ENCODE measurements around the gene TPI1.

Gene TPI1

DNA sequence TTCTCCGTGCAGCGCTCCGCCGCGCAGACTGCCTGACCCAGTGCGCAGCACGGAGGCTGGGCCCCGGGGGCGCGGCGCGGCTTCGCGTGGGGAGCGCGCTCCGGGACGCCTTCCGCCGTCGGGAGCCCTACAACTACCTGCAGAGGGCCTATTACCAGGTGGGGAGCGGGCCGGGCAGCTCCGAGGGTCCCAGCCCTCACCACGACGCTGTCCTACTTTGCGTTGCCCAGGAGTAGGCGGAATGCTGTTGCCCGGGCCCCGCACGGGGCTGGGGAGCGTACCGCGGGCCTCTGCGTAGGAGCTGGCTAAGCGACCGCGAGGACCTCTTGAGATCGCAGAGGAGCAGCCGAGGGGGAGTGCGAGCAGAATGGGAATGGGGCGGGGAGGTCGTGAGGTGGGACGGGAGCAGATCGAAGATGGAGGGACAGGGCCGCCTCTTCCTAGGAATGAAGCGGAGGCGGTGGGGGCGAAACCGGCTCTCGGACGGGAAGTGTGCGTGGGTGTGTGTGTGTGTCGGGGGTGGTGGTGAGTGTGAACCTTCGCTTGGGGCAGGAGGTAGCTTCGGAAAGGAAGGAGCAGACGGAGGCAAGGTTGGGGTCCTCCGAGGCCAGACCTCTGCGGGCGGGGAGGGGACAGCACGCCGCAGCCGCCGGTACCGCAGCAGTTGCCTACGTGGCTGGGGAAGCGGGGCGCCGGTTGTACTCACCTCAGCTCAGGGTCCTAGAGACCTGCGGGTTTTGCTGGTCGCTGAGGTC is 38.4 kb upstream of the TPI1 start:
- DNase-seq (ENCODE audit: low read depth) = peak; percentile 17

DNA sequence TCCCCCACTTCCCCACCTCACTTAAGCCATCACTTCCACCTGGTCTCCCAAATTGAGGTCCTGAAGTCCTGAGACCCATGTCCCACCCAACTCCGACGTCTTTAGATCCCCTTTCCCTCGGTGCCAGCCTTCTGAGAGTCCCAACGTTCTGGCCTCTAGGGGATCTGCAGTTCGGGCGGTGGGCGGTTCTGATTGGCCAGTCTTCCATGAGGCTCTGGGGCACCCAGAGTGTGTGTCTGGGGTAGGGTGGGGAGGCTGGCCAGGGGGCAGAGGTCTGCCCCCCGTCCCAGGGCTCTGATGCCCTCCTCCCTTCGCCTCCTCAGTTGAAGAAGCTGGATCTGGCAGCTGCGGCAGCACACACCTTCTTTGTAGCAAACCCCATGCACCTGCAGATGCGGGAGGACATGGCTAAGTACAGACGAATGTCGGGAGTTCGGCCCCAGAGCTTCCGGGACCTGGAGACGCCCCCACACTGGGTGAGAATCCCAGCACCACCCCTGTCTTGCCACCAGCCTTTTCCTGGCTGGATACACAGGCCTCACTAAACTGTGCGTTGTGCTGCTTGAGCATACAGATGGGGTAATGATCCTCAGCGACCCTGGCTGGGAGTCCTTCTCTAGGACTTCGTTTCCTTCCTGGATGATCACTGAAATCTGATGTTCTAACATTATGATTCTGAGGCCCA is 37.7 kb upstream of the TPI1 start:
- DNase-seq (ENCODE audit: low read depth) = no peak

DNA sequence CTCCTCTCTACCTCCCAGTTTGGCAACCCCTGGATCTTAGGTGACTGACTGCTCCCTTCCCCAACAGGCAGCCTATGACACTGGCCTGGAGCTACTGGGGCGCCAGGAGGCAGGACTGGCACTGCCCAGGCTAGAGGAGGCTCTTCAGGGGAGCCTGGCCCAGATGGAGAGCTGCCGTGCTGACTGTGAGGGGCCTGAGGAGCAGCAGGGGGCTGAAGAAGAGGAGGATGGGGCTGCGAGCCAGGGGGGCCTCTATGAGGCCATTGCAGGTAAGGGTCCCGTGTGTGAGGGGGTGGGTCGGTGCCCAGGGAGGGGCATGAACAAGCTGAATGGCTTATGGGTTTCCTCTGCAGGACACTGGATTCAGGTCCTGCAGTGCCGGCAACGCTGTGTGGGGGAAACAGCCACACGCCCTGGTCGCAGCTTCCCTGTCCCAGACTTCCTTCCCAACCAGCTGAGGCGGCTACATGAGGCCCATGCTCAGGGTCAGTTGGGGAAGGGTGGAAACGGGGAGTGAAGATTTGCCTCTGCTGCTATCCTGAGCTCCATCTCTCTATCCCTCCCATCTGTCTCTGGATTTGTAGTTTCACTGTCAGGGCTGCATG is 36.9 kb upstream of the TPI1 start:
- no peak for DNase-seq (ENCODE audit: low read depth)

DNA sequence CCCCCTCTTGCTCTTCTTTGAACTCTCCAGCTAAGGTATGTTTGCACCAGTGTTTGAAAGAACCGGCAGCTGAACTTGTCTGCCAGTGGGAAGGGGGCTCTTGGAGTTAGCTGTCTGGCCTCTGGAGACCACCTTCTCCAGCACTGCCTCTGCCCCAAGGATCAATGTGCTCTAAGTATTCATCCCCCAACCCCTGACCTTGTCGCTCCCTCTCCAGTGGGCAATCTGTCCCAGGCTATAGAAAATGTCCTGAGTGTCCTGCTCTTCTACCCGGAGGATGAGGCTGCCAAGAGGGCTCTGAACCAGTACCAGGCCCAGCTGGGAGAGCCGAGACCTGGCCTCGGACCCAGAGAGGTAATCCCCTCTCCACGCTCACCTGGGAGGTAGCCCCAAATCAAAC is 36.3 kb upstream of the TPI1 start:
- DNase-seq (ENCODE audit: low read depth) = no peak

DNA sequence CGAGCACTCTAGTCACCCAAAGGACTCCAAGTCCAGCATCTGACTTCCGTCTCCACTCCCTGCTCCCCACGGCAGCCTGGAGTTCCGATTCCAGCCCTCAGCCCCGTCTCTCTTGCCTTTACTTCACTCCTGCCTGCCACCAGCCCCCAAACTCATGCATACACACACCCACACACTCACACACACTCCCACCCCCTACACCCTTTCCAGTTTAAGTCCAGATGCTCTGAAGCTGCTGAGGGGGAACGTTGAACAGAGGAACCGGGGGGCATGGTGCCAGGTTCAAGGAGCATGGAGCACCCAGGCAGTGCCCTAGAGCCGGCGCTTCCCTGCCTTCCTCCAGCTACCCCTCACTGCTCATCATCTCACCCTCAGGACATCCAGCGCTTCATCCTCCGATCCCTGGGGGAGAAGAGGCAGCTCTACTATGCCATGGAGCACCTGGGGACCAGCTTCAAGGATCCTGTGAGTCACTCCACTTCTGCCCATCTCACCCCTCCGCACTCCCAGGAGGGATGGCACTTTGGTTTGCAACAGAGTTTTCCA is 35.8 kb upstream of the TPI1 start:
- DNase-seq (ENCODE audit: low read depth) = no peak

DNA sequence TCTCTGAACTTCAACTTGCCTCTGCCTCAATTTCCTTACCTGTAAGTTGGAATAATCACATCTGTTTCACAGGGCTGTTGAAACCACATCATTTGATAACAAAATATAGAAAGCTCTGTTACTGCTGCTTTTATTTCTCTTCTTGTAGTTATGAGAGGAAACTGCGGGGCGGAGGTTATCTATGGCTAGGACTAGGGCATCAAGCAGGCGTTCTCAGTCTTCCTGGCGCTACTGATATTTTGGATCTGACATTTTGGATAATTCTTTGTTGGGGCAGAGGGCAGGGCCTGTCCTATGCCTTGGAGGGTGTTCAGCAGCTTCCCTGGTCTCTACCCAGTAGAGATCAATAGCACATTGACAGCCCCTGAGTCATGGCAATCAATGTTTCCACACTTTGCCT is 35.2 kb upstream of the TPI1 start:
- DNase-seq (ENCODE audit: low read depth) = no peak

DNA sequence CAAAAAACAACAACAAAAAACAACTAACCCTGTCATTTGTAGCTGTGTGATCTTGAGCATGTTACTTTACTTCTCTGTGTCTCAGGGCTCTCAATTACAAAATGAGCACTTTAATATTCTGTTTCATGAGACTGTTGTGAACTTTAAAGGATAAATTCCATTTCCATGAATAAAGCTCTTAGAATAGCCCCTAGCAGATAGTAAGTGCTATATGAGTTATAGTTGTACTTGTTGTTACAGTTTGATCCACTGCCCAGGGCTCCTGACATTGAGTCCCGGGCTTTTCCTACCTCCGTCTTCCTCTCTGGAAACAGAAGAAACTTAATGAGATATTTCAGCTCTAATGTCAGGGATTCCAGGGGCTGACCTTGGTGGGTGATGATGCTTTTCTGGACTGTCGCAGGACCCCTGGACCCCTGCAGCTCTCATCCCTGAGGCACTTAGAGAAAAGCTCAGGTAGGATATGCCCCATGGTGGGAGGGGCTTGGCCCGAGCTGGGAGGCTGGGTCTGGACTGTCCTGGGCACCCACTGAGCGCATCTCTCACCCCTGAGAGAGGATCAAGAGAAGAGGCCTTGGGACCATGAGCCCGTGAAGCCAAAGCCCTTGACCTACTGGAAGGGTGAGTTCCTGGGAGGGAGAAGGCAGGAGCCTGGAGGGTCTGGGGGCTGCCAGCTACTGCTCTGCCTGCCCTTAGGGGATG is 34.0 kb upstream of the TPI1 start:
- no peak for DNase-seq (ENCODE audit: low read depth)

DNA sequence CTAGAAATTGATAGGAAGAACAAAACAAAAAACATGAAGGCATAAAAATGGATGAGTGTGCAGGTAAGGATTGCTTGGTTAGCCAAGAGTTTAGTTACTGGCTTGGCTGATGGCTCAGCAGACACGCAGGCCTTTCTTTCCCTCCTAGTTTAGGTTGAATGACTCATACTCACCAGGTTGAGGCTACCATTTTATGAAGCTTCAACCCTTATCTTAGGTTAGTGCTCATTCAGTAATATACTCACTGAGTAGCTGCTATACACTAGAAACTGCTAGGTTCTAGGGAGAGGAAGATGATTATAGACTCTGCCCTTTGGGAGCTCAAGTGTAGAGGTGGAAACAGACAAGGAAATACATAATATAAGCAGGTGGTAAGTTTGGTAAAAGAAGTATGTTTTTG is 33.1 kb upstream of the TPI1 start:
- DNase-seq (ENCODE audit: low read depth) = no peak

DNA sequence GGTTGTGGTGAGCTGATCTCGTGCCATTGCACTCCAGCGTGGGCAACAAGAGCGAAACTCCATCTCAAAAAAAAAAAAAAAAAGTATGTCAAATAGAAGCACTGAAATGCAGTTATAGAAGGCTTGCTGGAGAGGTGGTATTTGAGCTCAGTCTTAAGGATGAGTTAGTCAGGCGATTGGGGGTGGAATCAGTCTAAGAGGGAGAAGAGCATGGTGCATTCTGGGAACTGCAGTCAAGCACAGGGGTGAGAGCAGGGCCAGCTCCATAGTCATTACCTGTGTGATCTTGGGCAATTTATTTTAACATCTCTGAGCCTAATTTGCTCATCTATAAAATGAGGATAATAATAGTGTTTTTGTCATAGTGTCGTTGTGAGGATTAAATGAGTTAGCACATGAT is 32.5 kb upstream of the TPI1 start:
- no peak for DNase-seq (ENCODE audit: low read depth)

DNA sequence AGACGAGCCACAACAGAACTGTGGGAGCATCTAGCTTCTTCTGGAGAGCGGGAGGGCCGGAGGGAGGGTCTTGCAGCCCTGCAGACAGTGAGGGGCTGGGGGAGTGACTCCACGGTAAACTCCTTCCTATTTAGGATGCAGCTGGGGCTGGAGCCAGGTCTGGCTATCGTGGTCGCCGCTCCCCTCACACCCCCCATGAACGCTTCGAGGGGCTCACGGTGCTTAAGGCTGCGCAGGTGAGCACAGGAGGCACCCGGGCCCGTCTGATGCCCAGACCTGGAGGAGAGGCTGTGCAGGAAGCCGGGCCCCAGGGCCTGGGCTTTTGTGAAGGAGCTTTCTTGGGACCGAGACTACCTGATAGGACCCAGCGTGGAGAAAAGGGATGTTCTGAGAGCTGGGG is 30.5 kb upstream of the TPI1 start:
- DNase-seq (ENCODE audit: low read depth) = no peak

DNA sequence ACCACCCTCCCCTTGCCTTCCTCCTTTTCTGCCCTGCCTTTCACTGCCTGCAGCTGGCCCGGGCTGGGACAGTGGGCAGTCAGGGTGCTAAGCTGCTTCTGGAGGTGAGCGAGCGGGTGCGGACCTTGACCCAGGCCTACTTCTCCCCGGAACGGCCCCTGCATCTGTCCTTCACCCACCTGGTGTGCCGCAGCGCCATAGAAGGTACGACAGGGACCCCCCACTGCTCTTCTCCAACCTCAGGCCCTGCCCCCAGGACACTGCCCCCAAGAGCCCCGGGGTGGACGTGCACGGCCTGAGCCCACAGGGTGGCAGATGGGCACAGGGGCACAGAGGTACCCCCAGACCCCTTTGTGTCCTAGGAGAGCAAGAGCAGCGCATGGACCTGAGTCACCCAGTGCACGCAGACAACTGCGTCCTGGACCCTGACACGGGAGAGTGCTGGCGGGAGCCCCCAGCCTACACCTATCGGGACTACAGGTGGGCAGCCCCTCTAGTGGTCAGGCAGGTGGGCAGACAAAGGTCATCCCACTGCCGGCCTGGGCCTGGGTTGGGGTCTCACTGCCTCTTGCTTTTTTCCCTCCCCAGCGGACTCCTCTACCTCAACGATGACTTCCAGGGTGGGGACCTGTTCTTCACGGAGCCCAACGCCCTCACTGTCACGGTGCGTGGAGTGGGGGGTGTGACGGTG is 29.8 kb upstream of the TPI1 start:
- DNase-seq (ENCODE audit: low read depth) = no peak

DNA sequence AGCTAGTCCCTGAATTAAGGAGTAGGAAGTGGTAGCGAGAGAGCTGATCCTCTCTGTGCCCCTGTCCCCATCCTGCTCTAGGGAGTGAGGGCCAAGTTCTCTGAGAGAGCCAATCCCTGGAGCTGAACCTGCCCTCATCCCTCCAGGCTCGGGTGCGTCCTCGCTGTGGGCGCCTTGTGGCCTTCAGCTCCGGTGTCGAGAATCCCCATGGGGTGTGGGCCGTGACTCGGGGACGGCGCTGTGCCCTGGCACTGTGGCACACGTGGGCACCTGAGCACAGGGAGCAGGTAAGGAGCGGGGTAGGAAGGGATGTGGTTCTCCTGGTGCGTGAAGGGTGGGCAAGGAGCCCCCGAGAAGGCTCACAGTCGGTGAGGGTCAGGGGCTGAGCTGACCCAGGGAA is 28.5 kb upstream of the TPI1 start:
- DNase-seq (ENCODE audit: low read depth) = no peak

DNA sequence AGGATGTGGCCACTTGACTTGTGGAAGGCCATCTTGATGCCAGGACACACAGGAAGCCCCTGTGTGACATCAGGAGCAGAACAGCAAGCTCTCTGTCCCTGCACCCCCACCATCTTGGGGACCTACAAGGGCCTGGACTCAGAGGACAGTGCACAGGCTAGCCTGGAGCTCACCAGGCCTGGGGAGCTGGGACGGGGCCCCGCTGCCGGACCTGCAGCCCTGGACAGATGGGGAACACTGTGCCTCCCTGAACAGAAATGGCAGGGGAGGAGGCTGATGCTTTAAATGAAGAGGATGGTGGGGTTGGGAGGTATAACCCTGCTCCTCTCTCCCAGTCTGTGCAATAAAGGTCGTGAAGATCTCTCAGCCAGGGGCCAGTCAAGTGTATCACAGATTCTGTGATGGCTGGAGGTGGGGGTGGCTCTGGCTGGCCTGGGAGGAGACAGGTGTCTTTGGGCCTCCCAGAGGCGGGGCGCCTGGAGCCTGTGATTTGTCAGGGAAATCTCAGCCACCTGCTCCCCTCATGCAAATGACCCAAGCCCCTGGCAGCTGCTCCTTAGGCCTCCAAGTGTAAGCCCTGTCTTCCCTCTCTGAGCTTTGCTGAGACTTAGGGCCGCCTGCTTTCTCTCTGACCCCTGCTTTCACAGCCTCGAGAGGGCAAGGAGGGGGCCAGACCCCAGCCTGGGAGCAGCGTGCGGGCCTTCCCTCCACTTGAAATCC is 27.7 kb upstream of the TPI1 start:
- DNase-seq (ENCODE audit: low read depth) = no peak

DNA sequence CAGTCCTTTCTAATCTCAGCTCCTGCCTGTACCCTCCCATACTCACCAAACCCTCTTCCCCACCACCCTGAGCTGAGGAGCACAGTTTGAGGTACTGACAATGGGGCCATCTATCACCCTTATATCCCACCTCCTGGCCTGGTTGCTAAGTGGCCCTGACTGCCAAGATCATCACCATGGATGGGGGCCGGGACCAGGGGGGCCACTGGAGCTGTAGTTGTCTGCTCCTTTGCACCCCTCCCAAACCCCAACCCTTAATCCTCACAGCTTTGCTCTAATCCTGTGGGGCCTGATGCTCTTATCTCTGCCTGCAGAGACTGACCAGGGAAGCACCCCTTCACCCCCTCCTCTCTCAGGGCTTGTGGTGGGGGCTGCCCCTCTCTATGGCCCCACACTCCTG is 27.0 kb upstream of the TPI1 start:
- no peak for DNase-seq (ENCODE audit: low read depth)

DNA sequence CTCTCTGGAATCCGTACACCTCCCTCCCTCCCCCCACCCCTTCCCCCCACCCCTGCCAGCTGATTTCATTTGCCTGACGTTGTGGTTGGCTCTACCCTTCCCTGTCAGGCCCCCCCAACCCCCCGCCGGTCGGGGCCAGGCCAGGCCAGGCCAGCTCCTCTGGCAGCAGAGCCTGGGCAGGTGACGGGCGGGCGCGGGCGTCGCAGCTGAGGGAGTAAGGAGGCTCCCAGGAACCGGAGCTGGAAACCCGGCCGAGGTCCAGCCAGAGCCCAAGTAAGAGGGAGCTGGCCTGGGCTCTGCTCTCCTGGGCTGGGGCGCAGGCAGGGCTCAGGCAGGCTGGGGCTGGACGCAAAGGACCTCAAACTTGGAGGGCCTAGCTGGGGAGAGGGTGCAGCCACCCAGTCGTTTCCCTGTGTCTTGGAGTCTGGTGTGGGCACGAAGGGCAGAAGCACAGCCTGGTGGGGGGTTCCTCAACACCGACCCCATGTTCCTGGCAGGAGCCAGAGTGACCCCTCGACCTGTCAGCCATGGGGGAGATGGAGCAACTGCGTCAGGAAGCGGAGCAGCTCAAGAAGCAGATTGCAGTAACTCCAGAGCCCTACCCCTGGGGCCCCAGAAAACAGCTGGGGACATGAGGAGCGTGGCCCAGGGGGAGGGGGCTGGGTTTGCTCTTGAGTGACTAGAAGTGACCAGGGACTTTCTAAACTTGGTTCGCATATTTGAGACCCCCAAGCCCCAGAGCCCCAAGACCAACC is 26.4 kb upstream of the TPI1 start, which contains the start of gene GNB3:
TSS of gene GNB3 (plus strand) at position 165 of the 755 bp plus-strand sequence. CDS start at position 528, 363 bp downstream.
- no peak for DNase-seq (ENCODE audit: low read depth)

DNA sequence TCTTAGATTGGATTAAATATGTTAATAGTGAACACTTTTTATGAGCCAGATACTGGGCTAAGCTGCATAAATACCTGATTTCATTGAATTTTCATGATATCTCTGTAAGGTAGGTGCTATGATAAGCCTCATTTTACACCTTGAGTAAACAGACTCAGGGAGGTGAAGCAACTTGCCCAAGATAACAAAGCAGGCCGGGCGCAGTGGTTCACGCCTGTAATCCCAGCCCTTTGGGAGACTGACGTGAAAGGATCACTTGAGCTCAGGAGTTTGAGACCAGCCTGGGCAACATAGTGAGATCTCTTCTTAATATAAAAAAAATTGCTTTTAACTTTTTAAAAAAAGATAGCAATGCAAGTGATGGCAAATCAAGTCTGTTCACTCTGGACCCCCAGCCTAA is 25.3 kb upstream of the TPI1 start:
- no peak for DNase-seq (ENCODE audit: low read depth)

DNA sequence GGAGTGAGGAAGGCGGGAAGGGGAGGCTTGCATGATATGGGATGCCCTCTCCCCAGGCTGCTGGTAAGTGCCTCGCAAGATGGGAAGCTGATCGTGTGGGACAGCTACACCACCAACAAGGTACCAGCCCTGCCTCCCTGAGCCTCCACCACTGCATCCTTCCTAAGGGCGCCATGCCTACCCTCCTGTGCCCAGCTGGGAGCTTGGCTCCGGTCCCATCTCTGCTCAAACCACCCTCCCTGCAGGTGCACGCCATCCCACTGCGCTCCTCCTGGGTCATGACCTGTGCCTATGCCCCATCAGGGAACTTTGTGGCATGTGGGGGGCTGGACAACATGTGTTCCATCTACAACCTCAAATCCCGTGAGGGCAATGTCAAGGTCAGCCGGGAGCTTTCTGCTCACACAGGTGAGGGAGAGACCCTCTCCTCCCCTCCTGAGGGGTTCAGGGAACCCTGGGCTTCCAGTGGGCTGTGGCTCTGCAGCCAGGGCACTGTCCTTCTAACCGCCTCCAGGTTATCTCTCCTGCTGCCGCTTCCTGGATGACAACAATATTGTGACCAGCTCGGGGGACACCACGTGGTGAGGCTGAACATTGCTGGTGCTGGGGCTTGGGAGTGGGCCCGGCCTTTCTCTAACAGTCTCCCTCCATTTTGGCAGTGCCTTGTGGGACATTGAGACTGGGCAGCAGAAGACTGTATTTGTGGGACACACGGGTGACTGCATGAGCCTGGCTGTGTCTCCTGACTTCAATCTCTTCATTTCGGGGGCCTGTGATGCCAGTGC is 24.0 kb upstream of the TPI1 start:
- DNase-seq (ENCODE audit: low read depth) = no peak

DNA sequence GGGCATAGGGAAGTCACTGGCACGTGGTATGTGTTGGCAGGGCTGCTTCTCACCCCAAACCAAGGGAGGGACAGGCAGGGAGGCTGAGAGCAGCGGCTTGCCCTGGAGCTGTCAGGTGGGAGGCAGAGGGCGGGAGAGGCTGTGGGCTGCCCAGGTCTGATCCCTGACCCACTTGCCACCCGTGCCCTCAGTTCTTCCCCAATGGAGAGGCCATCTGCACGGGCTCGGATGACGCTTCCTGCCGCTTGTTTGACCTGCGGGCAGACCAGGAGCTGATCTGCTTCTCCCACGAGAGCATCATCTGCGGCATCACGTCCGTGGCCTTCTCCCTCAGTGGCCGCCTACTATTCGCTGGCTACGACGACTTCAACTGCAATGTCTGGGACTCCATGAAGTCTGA is 21.9 kb upstream of the TPI1 start:
- DNase-seq (ENCODE audit: low read depth) = no peak

DNA sequence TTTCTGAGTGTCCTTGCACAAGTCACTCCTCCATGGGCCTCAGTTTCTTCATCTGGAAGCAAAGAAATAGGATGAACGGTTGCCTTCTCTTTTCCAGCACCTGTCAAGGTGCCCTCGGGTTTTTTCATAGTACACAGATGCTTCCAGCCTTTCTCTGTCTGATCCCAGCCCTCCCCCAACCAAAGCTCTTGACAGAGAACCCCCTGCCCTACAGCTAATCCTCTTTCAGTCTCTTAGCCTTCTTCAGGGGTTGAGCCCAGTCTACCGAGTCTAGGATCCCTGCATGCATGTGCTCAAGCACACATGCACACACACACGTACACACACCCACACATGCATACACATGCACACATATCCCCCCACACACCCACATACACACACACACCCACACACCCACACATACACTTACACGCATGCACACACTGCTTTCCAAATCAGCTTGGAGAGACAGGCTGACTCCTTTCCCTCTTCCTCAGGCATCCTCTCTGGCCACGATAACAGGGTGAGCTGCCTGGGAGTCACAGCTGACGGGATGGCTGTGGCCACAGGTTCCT is 20.9 kb upstream of the TPI1 start:
- no peak for DNase-seq (ENCODE audit: low read depth)
